ENCODE measurements around the gene BRD4.

Gene BRD4

DNA sequence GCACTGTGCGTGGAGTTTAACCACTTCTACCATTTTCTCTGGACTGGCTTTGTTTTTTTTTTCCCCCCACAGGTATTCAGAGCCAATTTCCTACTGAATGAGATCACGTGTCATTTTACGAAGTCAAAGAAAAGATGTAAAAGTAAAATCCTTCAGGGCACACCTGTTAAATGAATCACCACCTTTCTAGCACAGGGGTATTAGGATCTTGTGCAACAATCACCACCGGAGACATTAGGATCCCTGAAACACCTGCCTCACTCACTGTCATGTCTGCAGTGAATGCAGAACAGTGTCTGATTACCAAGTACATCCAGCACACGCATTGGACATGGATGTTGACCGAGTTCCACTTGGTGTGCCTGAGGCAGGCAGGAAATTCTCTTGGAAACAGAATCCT lies 17.2 kb downstream of the BRD4 start:
- Mint-ChIP-seq H3K27ac (peak overlapping the region; percentile 37), H3K27me3 (no peaks in the 10 kb centered on the region), H3K4me1 (peaks cover 72% of the 10 kb centered on the region), H3K4me3 (no peak overlapping the region), H3K9me3 (no peaks in the 10 kb centered on the region), H3K36me3 (peaks cover 8% of the 10 kb centered on the region)
- no peak for DNase-seq
- CTCF ChIA-PET, result no interaction called here

DNA sequence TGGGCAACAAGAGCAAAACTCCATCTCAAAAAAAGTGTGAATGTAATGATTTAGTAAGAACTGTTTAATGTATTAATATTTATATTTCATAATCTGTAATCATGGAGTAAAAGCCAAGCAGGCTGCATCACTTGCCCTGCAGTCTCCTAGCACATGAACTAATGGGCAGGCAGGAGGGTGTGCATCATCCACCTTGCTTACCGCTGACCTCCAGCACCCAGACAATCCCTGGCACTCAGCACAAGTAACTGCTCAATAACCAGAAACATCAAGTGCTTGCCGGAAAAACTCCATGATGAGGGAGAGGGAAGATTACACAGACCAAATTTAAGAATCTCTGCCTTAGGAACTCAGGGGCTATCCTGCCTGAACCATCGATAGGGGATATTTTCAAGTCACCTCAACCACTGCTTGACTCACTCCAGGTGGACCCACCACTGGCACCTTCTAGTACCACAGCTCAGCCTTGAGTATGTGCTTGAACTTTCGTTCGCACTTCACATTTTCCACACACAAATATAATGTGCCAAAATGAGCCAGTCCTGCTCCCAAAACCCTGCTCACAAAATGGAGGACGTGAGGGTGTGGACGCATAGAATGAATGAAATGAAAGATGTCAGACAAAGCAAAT lies 18.6 kb downstream of the BRD4 start:
- H3K4me3 Mint-ChIP-seq, result no peak overlapping the region
- peaks cover 70% of the 10 kb centered on the region for H3K4me1 Mint-ChIP-seq
- peaks cover 10% of the 10 kb centered on the region for H3K36me3 Mint-ChIP-seq
- no peak for DNase-seq
- H3K27ac Mint-ChIP-seq, result peak overlapping the region; percentile 61
- no peaks in the 10 kb centered on the region for H3K27me3 Mint-ChIP-seq
- no peaks in the 10 kb centered on the region for H3K9me3 Mint-ChIP-seq
- CTCF ChIA-PET, result no interaction called here

DNA sequence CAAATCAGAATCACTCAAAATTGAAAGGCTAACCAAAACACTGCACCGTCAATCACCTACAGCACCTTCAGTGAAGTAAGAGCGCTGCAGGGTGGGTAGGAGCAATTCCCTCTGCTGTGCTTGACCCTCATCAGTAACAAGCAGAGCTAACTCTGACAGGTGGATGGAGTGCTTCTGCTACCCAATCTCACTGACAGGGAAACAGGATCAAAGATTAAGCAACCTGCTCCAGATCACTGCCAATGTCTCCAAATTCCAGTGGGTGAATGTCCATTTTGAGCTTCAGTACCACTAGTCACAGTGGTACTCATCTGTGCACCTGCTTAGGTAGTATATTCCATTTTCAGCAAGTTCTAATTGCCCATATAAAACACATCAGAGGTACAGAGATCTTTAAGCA lies 25.2 kb downstream of the BRD4 start:
- Mint-ChIP-seq H3K4me3 (no peak overlapping the region), H3K4me1 (peaks cover 57% of the 10 kb centered on the region), H3K27ac (no peak overlapping the region), H3K36me3 (peaks cover 8% of the 10 kb centered on the region), H3K27me3 (no peaks in the 10 kb centered on the region), H3K9me3 (no peaks in the 10 kb centered on the region)
- CTCF ChIA-PET, result no interaction called here
- DNase-seq, result no peak

DNA sequence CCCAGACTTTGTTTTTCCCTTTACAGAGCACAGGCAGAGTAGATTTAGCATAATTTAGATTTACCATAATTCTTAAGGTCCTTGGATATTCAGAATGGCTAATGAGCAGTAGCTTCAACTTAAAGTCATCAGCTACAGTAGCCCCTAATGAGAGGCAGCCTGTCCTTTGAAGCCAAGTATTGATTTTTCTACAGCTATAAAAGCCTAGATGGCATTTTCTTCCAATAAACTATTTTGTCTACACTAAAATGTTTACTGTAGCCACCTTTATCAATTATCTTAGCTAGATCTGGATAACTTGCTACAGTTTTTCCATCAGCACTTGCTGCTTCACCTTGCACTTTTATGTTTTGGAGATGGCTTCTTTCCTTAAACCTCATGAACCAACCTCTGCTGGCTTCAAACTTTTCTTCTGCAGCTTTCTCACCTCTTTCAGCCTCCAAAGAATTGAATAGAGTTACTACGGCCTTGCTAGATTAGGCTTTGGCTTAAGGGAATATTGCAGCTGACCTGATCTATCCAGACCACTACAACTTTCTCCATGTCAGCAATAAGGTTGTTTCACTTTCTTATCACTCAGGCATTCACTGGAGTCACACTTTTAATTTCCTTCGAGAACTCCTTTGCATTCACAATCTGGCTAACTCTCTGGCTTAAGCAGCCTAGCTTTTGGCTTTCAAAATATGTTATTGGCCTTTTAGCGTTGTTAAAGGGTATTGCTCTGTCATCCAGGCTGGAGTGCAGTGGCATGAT lies 26.6 kb downstream of the BRD4 start:
- CTCF ChIA-PET, result interaction anchor here (0.6 kb wide), 1 partner anchor 17 kb away, joined by 5 read pairs; no protein-coding TSS in a partner anchor
- Mint-ChIP-seq H3K9me3 (no peaks in the 10 kb centered on the region), H3K4me3 (no peak overlapping the region)

DNA sequence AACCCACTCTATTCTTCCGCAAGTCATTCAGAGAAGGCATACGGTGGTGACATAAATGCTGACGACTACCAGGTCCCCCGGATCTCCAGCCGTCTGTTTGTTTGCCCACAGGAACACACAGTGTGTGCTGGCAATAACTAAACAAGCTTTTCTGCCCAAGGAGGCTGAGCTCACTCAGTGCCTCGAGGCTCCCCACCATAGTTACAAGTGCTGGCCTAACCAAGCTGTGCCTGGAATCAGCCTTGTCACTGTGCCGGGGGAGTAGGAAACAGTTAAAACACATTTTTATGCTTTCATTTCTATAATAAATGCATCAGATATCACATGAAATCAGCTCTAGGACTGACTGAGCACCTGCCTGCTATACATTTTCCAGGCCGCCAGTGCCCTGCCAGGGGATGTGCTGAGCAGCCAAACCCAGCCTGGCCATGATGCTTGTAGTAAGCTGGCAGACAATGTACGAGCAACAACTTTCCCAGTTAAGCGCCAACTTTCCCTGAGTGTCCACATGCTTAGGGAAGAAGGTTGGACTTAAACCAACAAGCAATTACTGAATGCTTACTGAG lies 28.1 kb downstream of the BRD4 start:
- Mint-ChIP-seq H3K36me3 (peaks cover 5% of the 10 kb centered on the region), H3K4me1 (peaks cover 64% of the 10 kb centered on the region), H3K27me3 (no peaks in the 10 kb centered on the region), H3K9me3 (no peaks in the 10 kb centered on the region), H3K4me3 (no peak overlapping the region), H3K27ac (peak overlapping the region; percentile 38)
- CTCF ChIA-PET, result interaction anchor here (1.0 kb wide), 1 partner anchor 11 kb away, joined by 3 read pairs; no protein-coding TSS in a partner anchor
- DNase-seq, result no peak

More for the DNA sequence above, 26.6 kb downstream of the BRD4 start:
- Mint-ChIP-seq H3K4me1 (peaks cover 59% of the 10 kb centered on the region), H3K36me3 (peaks cover 7% of the 10 kb centered on the region), H3K27ac (no peak overlapping the region), H3K27me3 (no peaks in the 10 kb centered on the region)
- DNase-seq, result no peak

DNA sequence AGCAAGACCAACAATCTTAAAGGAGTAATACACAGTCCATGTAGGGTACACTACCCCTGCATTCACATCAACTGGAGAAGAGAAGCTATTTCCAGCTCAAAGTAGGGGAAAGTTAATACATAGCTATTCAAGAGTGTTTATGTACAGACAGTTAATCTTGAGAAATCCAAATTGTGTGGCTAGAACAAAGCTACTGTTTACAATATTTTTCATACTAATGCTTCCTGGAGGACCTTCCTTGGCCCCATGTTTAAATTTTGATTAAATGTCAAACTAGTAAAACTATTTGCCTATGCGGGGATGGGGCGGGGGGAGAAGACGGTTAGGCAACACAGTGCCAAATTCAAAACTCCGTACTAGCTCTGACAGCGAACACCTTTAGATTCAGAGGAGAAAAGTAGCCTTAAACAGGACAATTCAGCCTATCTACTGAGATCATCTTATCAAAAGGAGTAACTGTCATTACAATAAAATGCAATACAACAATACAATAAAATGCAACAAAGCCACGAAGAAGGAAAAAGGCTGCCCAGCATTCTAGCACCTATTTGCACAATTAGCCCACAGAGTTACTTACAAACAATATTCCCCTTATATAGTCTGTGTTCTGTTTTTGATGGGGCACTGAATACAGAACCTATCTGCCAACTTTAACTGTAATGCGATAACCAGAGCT lies 29.1 kb downstream of the BRD4 start:
- no peak for DNase-seq
- Mint-ChIP-seq H3K27me3 (no peaks in the 10 kb centered on the region), H3K4me1 (peaks cover 74% of the 10 kb centered on the region), H3K27ac (no peak overlapping the region), H3K36me3 (peaks cover 5% of the 10 kb centered on the region), H3K4me3 (no peak overlapping the region), H3K9me3 (no peaks in the 10 kb centered on the region)
- CTCF ChIA-PET, result no interaction called here

DNA sequence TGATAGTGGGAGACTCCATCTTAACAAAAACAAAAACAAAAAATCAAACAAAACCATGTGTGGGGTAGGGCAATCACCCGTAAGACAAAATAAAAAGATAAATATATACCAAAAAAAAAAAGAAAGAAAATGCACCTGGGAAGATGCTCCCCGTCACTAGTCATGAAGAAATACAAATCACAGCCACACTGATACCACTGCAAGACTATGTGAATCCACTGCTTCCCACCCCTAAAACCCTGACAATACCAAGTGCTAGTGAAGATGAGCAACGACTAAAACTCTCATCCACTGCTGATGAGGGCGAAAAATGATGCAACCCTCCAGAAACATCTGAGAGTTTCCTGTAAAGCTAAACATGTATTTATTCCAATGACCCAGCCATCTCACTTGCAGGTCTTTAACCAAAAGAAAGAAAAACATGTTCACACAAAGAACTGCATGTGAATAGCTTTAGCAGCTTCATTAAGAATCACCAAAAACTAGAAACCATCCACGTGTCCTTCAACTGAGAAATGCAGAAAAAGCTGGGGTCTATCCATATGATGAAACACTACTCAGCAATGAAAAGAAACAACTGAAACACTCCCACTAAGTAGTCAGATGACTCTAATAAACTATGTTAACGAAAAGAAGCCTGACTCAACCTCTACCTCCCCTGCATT lies 31.7 kb downstream of the BRD4 start:
- no peaks in the 10 kb centered on the region for H3K27me3 Mint-ChIP-seq
- H3K9me3 Mint-ChIP-seq, result no peaks in the 10 kb centered on the region
- H3K4me3 Mint-ChIP-seq, result no peak overlapping the region
- no peak for DNase-seq
- peak overlapping the region; percentile 50 for H3K27ac Mint-ChIP-seq
- CTCF ChIA-PET, result no interaction called here
- H3K36me3 Mint-ChIP-seq, result peaks cover 11% of the 10 kb centered on the region
- peaks cover 80% of the 10 kb centered on the region for H3K4me1 Mint-ChIP-seq

DNA sequence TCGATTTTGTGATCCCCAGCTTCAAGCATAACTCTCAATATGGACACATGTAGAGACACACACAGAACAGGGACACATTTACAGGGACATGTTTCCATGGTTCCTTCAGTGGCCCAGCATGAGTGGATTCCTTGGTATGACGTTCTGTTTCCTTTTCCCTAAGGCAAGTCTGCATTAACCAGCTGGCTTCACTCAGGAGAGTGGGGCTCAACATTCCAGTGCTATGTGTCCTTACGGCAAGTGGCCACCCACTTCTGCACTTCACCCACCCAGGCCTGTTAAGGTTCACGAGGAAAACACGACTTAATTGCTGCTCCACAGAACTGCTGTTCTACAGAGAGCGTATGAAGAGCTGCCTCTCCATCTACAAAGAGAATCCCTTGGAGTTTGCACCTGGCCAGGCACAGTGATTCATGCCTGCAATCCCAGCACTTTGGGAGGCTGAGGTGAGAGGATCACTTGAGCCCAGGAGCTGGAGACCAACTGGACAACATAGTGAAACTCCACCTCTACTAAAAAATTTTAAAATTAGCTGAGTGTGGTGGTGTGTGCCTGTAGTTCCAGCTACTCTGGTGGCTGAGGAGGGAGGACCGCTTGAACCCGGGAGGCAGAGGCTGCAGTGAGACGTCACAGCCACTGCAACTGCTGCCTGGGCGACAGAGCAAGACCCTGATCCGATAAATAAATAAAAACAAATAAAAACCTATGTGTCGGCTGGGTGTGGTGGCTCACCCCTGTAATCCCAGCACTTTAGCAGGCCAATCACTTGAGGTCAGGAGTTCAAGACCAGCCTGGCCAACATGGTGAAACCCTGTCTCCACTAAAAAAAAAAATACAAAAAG lies 32.5 kb downstream of the BRD4 start:
- Mint-ChIP-seq H3K27ac (peak overlapping the region; percentile 63), H3K4me1 (peaks cover 89% of the 10 kb centered on the region), H3K27me3 (no peaks in the 10 kb centered on the region), H3K36me3 (peaks cover 14% of the 10 kb centered on the region), H3K4me3 (no peak overlapping the region), H3K9me3 (no peaks in the 10 kb centered on the region)
- CTCF ChIA-PET, result interaction anchor here (0.5 kb wide), 1 partner anchor 1246 kb away, joined by 6 read pairs; no protein-coding TSS in a partner anchor
- no peak for DNase-seq

DNA sequence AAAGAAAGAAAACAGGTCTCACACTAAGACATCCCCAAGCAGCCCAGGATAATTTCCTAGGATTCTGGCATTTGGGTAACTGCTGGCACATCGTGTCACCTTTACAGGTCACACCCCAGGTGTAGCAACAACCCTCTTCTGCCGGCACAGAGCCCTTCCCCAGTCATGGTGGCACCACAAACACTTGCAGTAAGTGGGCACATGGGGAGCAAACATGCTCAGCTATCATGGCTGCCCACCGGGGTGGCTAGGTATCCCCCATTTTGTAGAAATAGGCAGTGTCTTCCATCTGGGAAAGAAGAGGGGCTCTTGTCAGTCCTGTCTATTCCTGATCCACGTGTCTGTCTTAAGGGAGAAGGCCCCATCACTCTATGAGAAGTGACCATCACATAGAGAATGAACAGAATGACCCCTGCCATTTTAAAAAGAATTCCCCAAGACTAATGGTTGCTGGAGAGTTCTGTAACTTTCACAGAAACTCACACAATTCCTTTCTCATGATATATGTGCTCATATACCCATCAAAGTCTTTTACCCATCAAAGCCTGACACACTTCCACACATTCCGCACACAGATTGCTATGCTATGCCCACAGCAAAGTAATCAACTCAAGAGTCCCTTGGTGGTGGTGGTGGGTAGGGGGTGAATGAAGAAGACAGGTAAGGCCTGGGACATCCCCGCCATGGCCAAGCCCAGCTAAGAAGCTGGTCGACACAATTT lies 33.3 kb downstream of the BRD4 start:
- peak overlapping the region; percentile 74 for H3K27ac Mint-ChIP-seq
- peak overlapping the region; percentile 16 for H3K4me3 Mint-ChIP-seq
- H3K9me3 Mint-ChIP-seq, result no peaks in the 10 kb centered on the region
- CTCF ChIA-PET, result interaction anchor here (0.5 to 0.8 kb wide), 2 partner anchors 24 to 1247 kb away, joined by 3 to 6 read pairs; no protein-coding TSS in a partner anchor
- no peak for DNase-seq
- H3K36me3 Mint-ChIP-seq, result peaks cover 14% of the 10 kb centered on the region
- H3K27me3 Mint-ChIP-seq, result no peaks in the 10 kb centered on the region
- peaks cover 90% of the 10 kb centered on the region for H3K4me1 Mint-ChIP-seq

DNA sequence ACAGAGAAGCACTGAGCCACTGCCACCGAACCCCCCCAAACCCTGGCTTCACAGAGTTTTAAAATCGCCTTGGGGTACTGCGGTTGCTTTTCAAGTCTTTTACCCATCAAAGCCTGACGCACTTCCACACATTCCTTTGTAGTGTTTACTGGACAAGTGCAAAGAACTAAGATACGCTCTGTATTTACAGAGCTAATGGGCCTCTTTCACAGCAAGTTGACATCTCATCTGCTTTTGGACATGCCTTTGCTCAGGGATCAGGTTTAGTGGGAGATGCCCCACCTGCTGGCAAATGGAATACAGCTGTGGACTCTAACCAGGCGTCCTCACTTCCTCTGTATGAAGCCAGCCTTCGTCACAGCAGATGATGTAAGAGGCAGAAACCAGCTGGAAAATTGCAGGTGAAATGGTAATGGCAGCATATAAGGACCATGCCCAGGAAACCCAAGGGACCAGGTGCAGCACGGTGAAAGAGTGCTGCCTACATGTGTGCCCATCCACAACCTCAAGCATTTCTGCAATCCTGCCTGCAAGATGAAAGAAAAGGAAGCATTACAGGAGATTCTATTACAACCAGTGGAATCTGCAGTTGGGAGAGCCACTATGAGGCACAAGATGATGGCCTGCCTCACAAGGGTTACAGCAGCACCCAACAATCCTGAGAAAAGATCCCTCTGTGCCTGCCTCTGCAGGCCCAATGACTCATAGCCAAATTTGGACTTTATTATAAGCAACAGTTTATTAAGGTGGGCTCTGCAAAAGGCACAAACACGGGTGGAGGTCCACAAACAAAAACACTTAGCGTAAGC lies 34.7 kb downstream of the BRD4 start:
- H3K27ac Mint-ChIP-seq, result peak overlapping the region; percentile 84

DNA sequence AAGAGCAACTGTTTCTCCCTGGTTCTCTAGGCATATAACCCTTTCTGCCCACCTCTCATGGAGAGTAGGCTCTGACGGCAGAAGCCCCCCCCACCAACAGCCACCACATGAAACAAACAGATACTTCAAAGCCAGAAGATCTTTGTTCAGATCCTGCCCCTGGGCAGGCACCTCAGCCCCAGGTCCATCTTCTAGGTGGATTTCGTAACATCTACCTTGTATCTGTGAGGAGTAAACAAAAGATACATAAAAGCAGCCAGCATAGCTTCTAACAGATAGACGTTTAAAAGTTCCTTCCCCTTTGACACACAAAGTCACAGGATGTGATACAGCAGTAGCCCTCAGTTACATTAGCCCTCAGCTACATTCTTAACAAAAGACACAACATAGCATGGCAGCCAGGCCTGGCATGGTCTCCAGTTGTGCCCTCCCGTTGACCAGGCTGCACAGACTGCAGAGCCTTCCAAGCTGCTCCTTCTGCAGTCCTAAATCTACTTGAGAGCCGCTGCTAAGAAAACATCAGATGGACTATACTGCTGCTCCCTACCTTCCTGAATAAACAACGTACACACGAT lies 35.4 kb downstream of the BRD4 start:
- Mint-ChIP-seq H3K4me3 (peak overlapping the region; percentile 4), H3K27me3 (no peaks in the 10 kb centered on the region), H3K27ac (peak overlapping the region; percentile 84), H3K36me3 (peaks cover 14% of the 10 kb centered on the region), H3K4me1 (peaks cover 92% of the 10 kb centered on the region), H3K9me3 (no peaks in the 10 kb centered on the region)
- CTCF ChIA-PET, result no interaction called here
- DNase-seq, result peak; percentile 36

More for the DNA sequence above, 34.7 kb downstream of the BRD4 start:
- CTCF ChIA-PET, result interaction anchor here (0.9 kb wide), 1 partner anchor 8 kb away, joined by 4 read pairs; no protein-coding TSS in a partner anchor
- Mint-ChIP-seq H3K9me3 (no peaks in the 10 kb centered on the region), H3K4me3 (peak overlapping the region; percentile 4), H3K27me3 (no peaks in the 10 kb centered on the region), H3K4me1 (peaks cover 90% of the 10 kb centered on the region), H3K36me3 (peaks cover 14% of the 10 kb centered on the region)
- DNase-seq, result peak; percentile 45

DNA sequence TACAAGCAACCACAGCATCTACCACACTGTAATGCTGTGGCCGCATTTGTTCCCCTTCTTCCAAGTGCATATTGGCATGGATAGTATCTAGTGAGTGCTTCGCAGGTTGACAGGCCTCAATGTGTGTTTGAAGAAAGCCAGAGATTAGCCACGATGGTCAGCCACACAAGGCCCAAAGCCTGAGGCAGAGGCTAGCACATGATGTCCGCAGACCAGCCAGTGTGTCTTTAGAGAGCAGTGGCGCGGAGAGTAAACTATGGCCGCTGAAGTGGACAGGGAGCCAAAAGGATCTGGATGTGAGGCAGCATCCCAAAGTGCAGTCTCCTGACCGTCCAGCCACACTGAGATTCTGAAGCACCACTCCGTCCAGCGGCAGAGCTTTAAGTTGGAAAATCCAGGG lies 36.0 kb downstream of the BRD4 start:
- no peak for DNase-seq
- Mint-ChIP-seq H3K4me3 (no peak overlapping the region), H3K27me3 (no peaks in the 10 kb centered on the region), H3K36me3 (peaks cover 14% of the 10 kb centered on the region), H3K27ac (peak overlapping the region; percentile 84), H3K9me3 (no peaks in the 10 kb centered on the region), H3K4me1 (peaks cover 94% of the 10 kb centered on the region)
- CTCF ChIA-PET, result no interaction called here

All from activated naive CD4-positive, alpha-beta T cell treated with anti-CD3 and anti-CD28 coated beads, Interleukin-2, amount 10 ng/mL, durations not matched to agents 7 days and 5 days (primary cell).